GM12892 (cell line): ENCODE results near the gene CTU1.

Experiments
- DNase-seq: peaks from one replicate; pipeline ENCODE4 v3.0.0; 2011; ENCODE audit not compliant: insufficient read length
- FAIRE-seq: peaks from 2 replicates; lab custom pipeline; 2011; peaks lifted over from hg19 to GRCh38; lab: Jason Lieb, UNC
- POLR2A ChIP-seq: IDR thresholded peaks from 2 replicates; pipeline ENCODE4 v1.6.1; 2011; ENCODE audit warnings: low read depth, low read length, control low read depth
- POLR2AphosphoS5 ChIP-seq: IDR thresholded peaks from 2 replicates; pipeline ENCODE4 v1.6.1; 2011; ENCODE audit warnings: low read depth, low read length, control low read depth
- TAF1 ChIP-seq: IDR thresholded peaks from 2 replicates; pipeline ENCODE4 v1.6.1; 2011; ENCODE audit warnings: low read depth, mild to moderate bottlenecking, control low read depth, low read length, borderline replicate concordance

CTU1 gene

DNA sequence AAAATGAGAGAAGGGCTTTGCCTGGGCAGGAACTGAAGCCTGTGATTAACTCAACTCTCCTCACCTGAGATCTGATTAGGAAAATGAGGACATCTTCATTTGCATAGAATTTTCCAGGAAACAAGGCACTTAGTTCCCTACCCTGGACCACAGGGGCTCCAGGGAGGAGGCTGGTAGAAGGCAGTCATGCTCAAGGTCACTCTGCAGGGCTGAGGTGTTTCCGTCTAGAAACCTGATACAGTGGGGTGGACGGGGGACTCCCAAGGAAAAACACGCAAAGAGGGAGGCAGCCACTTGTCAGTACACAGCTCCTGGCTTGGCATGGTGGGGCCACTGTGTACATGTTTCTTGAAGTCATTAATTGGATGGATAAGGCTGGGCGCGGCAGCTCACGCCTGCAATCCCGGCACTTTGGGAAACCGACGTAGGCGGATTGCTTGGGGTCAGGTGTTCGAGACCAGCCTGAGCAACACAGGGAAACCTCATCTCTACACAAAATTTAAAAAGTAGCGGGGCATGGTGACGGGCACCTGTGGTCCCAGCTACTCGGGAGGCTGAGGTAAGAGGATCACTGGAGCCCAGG is 31.5 kb downstream of the CTU1 start:
- DNase-seq, result no peak
- no peak for FAIRE-seq
- TF ChIP-seq POLR2AphosphoS5 (no peak), TAF1 (no peak), POLR2A (no peak)

DNA sequence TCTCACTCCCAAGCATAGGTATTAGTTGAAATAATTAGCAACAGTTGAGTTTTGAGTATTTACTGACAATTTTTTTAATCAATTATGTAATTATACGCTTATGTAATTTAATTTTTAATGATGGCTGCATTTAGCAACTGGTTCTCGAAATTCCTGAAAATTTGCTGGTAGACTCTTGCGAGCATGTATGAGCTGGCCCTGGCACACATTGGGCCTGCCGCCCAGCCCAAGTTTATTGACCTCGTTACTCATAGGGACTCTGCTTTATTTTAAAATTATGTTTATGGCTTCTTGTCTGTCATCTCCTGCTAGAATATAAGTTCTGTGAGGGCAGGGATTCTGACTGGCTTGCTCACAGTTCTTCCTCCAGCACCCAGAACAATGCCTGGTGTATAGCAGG is 32.2 kb downstream of the CTU1 start:
- TF ChIP-seq POLR2A, result no peak
- no peak for TF ChIP-seq TAF1
- no peak for TF ChIP-seq POLR2AphosphoS5
- DNase-seq, result no peak
- no peak for FAIRE-seq

DNA sequence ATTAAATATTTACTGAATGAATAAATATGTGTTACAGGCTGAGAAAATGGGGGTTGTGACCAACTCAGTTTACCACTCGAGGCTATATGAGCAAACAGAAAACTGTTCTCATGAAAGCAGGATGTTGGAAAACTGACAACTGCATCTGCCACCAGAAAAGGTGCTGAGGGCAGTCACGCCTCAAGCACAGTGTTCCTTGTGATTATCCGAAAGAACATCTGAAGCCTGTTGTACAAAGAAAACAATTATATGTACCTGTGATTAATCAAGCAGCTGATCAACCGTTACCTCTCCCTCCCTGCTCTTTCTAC is 37.2 kb downstream of the CTU1 start:
- no peak for TF ChIP-seq POLR2AphosphoS5
- no peak for TF ChIP-seq POLR2A
- no peak for TF ChIP-seq TAF1
- DNase-seq (no peak), FAIRE-seq (no peak)

DNA sequence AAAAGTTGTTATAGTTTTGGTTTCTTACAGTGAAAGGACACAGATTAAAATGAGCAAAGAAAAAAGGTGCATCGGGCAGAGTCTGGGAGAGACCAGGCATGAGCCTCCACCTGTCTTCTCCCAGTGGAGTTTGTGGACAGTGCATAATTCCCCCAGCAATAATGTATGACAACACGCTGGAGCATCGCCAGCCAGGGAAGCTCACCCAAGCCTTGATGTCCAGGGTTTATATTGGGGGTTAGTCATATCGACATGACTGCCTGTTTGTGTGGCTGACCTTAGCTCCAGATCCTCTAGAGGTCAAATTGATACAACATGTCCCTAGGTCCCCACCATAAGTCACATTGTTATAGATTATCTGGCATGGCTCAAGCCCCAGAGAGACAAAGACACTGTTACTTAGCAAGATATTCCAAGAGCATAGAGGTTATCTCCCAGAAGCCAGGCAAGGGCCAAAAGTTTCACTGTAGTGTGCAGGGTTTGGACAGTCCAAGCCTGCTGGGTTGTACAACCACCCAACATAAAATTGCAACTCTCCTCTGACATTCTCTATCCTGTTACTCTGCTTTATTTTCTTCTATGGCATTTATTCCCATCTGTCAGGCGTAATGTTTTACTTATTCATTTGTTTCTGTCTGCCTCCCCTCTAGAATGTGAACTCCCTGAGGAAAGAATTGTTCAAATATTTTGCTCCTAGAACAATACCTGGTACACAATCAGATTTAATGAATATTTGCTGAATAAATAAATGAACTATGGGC is 37.7 kb downstream of the CTU1 start:
- no peak for DNase-seq
- no peak for TF ChIP-seq POLR2A
- TF ChIP-seq POLR2AphosphoS5, result no peak
- TF ChIP-seq TAF1, result no peak
- FAIRE-seq, result no peak

DNA sequence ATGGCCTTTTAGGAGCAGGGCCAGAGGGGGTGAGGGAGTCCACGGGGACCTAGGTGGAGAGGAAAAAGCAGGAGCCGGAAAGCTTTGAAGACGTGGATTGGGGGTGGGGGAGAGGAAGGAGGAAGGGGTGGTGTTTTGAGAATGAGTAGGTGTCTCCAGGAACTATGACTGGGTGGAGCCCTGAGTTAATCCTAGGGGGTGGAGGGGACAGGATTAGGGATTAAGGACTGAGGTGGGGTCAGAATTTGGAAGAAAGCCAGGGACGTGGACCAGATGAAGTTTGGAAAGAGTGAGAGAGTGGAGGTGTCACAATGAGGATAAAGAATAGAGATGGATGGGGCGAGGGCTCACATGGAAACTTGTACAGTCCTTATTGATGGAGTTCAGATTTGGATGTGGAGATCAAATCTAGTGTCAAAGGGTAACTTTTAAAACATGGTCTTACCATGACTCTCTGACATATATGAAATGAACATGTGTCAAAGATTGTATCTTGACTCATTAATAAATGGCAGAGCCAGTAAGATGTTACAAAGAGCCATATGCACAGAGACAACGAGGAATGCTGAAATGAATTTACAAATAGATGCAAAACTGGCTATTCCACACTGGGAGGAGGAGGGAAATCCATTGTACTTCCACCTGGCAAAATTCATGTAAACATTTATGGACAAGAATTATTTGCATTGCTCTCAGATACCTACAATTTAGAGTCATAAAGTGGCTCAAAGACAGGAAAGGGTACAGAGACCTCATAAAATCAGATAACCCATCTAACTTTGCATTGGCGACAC is 41.6 kb downstream of the CTU1 start:
- TF ChIP-seq POLR2AphosphoS5 (no peak), POLR2A (no peak)
- no peak for FAIRE-seq

DNA sequence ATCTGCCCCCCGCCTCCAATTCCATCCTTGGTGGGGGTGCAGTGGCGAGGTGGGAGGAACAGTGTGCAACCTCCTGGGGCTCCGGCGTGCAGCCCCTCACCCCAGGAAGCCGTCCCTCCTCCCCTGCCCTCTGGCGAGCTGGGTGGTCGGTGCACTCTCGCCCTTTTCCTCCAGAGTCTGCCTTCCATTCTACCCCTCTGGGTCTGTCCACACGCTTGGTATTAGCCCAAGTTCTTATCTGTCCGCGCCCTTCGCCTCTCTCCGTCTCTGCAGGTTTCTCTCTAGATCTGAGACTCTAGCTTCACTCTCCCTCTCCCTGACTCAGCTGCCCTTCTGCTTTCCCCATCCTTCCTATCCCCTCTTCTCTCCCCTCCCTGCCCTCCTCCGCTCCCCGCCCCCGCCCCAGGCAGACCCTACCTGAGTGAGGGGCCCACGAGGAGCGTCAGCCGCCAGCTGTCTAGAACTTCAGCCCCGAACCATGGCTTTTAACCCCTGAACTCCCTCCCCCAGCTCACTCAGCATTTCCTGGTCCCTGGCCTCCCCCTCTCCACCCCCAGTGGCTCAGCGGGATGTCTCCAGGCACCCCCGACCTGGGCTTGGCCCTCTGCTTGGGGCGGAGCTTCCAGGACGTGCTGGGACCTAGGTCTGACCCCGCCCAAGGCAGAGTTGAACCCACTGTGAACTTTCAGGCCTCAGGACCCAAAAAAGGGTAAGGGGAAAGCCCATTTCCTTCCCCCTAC is 42.8 kb downstream of the CTU1 start:
- FAIRE-seq (no peak), DNase-seq (no peak)
- TF ChIP-seq POLR2AphosphoS5, result no peak
- TF ChIP-seq POLR2A, result no peak
- no peak for TF ChIP-seq TAF1

More for the DNA sequence above, 41.6 kb downstream of the CTU1 start:
- DNase-seq, result no peak

DNA sequence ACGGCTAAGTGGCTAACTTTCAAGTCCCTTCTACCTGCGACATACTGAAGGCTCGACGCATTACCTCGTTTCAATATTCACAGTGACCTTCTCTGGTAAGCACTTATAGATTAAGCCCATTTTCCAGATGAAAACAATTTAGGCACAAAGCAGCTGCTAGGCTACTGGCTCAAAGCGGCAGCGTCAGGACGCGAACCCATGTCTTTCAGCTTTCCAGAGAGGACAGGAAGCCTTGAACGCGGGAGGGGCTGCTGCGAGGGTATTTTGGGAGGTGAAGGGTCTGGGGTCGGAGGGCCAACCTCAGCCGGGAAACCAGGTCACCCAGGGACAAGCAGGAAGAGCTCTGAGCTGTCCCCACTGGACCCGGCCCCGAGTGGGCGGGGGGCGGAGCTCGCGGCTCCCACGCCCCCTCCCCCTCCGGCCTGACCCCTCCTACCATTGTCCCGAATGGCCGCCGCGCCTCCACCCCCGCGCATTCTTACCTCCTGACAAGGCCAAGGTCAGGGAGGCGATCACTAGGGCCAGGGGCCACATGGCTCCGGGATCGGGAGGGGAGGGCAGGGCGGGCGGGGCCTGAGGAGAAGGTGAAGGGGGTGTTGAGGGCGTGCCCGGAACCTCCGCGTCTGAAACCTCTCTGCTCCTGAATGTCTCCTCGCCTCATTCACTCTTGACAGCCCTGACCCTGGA is 43.5 kb downstream of the CTU1 start, which contains the start of gene KLK13:
TSS of gene KLK13 (minus strand) at position 559 of the 687 bp plus-strand sequence. CDS start at position 534, 25 bp downstream.
- no peak for FAIRE-seq
- TF ChIP-seq POLR2A (no peak), POLR2AphosphoS5 (no peak), TAF1 (no peak)
- DNase-seq, result no peak

DNA sequence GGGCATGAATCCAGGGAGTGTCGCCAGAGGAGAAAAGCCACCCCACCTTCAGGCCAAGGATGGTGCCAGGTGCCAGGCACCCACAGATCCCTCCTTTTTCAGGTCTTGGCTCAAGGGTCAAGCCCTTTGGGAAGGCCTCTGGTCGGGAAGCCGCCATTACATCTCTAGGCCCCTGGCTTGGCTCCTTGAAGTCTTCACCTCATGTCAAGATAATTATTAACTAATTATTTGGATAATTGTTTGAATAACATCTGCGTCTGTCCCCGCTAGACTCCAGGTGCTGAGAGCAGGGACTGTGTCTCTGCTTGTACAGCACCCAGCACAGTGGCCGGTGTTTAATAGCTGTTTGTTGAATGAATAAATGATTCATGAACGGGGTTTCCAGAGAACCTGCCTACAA is 44.5 kb downstream of the CTU1 start:
- no peak for FAIRE-seq
- DNase-seq, result no peak
- TF ChIP-seq TAF1 (no peak), POLR2A (no peak), POLR2AphosphoS5 (no peak)

DNA sequence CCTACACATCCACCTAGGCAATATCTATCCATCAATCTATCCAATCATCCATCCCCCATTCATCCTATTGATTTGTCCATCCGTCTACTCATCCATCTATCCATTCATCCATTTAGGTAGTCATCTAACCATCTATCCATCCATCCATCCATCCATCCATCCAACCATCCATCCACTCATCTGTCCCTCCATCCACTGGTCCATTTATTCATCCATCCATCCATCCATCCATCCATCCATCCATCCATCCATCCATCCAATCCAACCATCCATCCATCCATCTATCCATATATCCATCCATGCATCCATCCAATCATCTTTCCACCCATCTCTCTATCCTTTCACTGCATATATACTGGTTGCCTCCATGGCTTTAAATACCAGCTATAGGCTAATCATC is 47.2 kb downstream of the CTU1 start:
- no peak for DNase-seq
- TF ChIP-seq POLR2A, result no peak
- TF ChIP-seq POLR2AphosphoS5, result no peak
- no peak for TF ChIP-seq TAF1
- no peak for FAIRE-seq

DNA sequence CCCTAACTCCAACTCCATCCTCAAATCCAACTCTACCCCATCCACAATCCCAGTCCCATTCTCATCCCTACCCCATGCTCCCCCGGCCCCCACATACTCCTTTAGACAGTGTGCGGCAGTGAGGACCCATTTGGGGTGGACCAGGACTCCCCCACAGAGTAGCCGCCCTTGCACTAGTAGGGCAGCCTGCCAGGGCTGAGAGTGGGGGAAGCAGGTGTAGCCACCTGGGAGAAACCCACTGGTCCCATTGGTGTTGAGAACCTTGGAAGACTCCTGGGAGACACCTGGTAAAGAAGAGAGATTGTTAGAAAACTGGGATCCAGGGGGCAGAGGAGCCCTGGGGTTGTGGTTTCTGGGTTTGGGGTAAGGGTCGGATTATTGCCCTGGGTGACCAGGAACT is 47.9 kb downstream of the CTU1 start:
- TF ChIP-seq POLR2AphosphoS5 (no peak), POLR2A (no peak), TAF1 (no peak)
- FAIRE-seq (no peak), DNase-seq (no peak)

DNA sequence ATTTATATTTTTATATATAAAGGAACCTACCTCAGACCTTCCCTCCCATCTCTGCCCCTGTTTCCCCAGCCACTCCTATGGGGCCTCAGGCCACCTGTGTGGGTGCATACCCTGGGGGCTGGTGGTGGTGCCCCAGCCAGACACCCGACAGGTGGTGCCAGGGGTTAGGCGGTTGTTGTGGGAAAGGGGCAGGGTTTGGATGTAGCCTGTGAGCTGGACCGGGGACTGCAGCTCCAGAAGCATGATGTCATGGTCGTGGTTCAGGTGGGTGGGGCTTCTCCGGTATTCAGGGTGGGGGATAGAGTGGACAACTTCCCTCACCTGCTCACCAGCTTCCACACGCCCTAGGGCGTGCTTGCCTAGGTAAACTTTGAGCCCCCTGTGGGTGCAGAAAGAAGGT is 48.5 kb downstream of the CTU1 start:
- FAIRE-seq (no peak), DNase-seq (no peak)
- no peak for TF ChIP-seq POLR2AphosphoS5
- TF ChIP-seq TAF1, result no peak
- no peak for TF ChIP-seq POLR2A
